ENCODE measurements around the gene SEMG1.

DNA sequence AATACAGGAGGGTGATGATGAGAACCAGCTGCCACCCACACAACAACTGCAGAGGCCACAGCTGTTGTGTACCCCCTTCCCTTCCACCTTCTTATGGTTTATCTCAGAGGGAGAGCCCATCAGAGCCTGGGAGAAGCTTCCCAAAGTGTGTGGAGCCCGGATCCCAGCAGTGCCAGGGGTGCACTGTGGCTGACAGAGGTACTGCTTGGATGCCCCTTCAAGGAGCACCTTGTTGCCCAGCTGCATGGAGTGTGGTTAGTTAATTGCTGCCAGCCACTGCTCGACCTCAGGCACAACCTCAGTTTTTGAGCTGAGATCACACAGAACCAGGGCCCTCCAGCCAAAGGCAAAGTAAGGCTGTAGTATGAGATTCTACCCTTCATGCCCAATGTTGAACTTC, 19.1 kb upstream of the SEMG1 start:
- TF ChIP-seq EP300 (IDR thresholded peaks at IDR 0.05; ENCODE audit: low read depth) (no peak), POLR2A (IDR thresholded peaks at IDR 0.05) (no peak)
- TF ChIP-seq, protein P1, sequence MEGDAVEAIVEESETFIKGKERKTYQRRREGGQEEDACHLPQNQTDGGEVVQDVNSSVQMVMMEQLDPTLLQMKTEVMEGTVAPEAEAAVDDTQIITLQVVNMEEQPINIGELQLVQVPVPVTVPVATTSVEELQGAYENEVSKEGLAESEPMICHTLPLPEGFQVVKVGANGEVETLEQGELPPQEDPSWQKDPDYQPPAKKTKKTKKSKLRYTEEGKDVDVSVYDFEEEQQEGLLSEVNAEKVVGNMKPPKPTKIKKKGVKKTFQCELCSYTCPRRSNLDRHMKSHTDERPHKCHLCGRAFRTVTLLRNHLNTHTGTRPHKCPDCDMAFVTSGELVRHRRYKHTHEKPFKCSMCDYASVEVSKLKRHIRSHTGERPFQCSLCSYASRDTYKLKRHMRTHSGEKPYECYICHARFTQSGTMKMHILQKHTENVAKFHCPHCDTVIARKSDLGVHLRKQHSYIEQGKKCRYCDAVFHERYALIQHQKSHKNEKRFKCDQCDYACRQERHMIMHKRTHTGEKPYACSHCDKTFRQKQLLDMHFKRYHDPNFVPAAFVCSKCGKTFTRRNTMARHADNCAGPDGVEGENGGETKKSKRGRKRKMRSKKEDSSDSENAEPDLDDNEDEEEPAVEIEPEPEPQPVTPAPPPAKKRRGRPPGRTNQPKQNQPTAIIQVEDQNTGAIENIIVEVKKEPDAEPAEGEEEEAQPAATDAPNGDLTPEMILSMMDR (IDR thresholded peaks at IDR 0.05): no peak
